Esophagus muscularis mucosa (tissue), 4 donors: ENCODE data around the gene TRAF5. TPM values are rescaled to one million over a fixed set of nuclear protein-coding genes. Genes with fewer than 3 reads are reported as not detected.
A peak's percentile ranks its signal among the peaks of the same experiment; 100 is the strongest.
"Not testable (repeated sequence)": the region's sequence is repeated elsewhere in the genome, so short reads cannot be mapped to it uniquely, and the experiment has no call there.

Source experiments
- DNase-seq: peaks from one replicate; pipeline ENCODE4 v3.0.0-alpha.2; 2017; ENCODE audit errors: extremely low spot score
- H3K27ac ChIP-seq, 4 donors: fragments of 200-600 bp; sonication (generic); replicated peaks in 1 of 4; 1 replicate in 3 of 4; 2 replicates in 1 of 4; pipeline ENCODE4 v1.5.1; 2016 to 2019; ENCODE audit warnings: mild to moderate bottlenecking in 1 of 4
- H3K27me3 ChIP-seq, 4 donors: fragments of 200-600 bp; sonication (generic); one replicate each; pipeline versions ENCODE4 v1.5.1 to v1.6.0; 2016 to 2019
- H3K36me3 ChIP-seq, 4 donors: fragments of 200-600 bp; sonication (generic); one replicate each; pipeline ENCODE4 v1.5.1; 2016 to 2019
- H3K4me1 ChIP-seq, 4 donors: fragments of 200-600 bp; sonication (generic); one replicate each; pipeline ENCODE4 v1.5.1; 2016 to 2019
- H3K4me3 ChIP-seq, 4 donors: fragments of 200-600 bp; sonication (generic); 1 replicate in 2 of 4; 2 replicates in 2 of 4; pipeline ENCODE4 v1.5.1; 2016 to 2019; ENCODE audit warnings: mild to moderate bottlenecking in 4 of 4, moderate library complexity in 1 of 4
- H3K9me3 ChIP-seq, 4 donors: fragments of 200-600 bp; sonication (generic); 1 replicate in 3 of 4; 2 replicates in 1 of 4; pipeline ENCODE4 v1.5.1; 2016 to 2019
- CTCF ChIP-seq, 3 experiments: fragments of 200-600 bp in 2 of 3; fragments of 450-650 bp in 1 of 3; sonication (generic) in 2 of 3; IDR thresholded peaks; one replicate each; pipeline ENCODE4 v1.5.1; 2017 to 2019; ENCODE audit warnings: antibody characterized with exemption in 3 of 3, mild to moderate bottlenecking in 2 of 3, moderate library complexity in 1 of 3
- EP300 ChIP-seq: sonication (generic); formaldehyde crosslinking; IDR thresholded peaks from one replicate; pipeline ENCODE4 v1.6.1; 2017; ENCODE audit warnings: antibody characterized with exemption
- POLR2A ChIP-seq: fragments of 450-650 bp; IDR thresholded peaks from one replicate; pipeline ENCODE4 v1.6.1; 2017; ENCODE audit warnings: antibody characterized with exemption, moderate library complexity, mild to moderate bottlenecking, low read depth
- POLR2AphosphoS5 ChIP-seq, 2 donors: sonication (generic); formaldehyde crosslinking; IDR thresholded peaks; one replicate each; pipeline ENCODE4 v1.6.1; 2017; ENCODE audit warnings: antibody characterized with exemption in 2 of 2
- WGBS: methylation state at CpG from one replicate; pipeline ENCODE4 v1.1.5; 2018; 5-methylcytosine and 5-hydroxymethylcytosine counted together
- intact Hi-C: fragments of 100-400 bp; cut with DNase I; formaldehyde crosslinking; loops from one replicate; pipeline ENCODE4 v1.15.1; 2023
- total RNA-seq, 4 donors: library from RNA; depleted of rRNA; stranded (reverse); fragments of >200 nt; gene quantifications; one replicate each; pipeline versions ENCODE4 v1.1.0 to v1.2.1, GENCODE V29; 2016

TRAF5 gene
- total RNA-seq, 4 donors from 2014 or later = 14.9 to 29.7 (median 23.9) TPM

GRCh38 chr1:211345719-211346118 is 19.1 kb downstream of the TRAF5 start:
- H3K27ac ChIP-seq = no peak overlapping the region
- no peak overlapping the region for H3K4me3 ChIP-seq
- no peak for DNase-seq
- no peaks in the 10 kb centered on the region for H3K9me3 ChIP-seq
- no peak for TF ChIP-seq EP300
- TF ChIP-seq POLR2A = no peak
- no peak for TF ChIP-seq POLR2AphosphoS5 (IDR thresholded peaks at IDR 0.05)
- TF ChIP-seq CTCF (IDR thresholded peaks at IDR 0.05) = no peak
- H3K4me1 ChIP-seq = peaks cover 4 to 57% (median 31%) of the 10 kb centered on the region in 4 donors
- H3K36me3 ChIP-seq = peaks cover 0 to 4% (median 0%) of the 10 kb centered on the region in 4 donors
- WGBS = 86% methylated on average over 2 of the region's 2 CpGs
- intact Hi-C loops = no loop called here
- H3K27me3 ChIP-seq = no peaks in the 10 kb centered on the region

DNA sequence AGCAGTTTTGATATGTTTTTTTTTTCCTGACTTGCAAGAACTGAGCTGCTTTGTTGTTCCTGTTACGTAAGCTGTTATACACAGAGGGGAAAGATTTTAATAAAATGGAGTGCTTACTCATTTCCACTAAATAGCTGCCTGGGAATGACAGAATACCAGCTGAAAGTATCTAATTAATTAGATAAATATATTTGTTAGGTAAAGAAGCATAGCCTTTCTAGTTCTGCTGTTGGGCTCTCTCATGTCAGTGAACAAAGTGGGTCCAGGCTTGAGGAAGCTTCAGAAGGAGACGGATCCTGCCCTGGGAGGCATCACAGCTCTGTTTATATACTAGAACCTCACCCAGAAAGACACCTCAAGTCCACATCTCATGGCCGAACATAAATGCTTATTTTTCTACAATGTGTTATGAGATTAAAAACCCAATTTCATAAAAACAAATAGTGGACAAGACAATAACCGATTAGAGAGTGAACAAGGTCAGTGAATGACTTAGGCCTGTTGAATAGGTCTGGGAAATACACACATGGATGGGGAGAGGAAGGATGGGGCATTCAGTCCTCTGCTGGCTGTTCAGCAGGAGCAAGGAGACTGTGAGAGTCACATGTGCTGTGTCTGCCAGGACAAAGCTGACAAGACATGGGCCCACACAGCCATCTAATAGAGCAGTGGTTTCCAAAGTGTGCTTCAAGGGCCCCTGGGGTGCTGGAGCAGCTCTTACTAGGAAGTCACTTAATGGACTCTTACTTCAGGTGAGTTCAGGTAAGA is 20.6 kb downstream of the TRAF5 start:
- DNase-seq = no peak
- intact Hi-C loops = no loop called here
- H3K4me3 ChIP-seq = no peak overlapping the region
- TF ChIP-seq CTCF (IDR thresholded peaks at IDR 0.05) (no peak), POLR2AphosphoS5 (IDR thresholded peaks at IDR 0.05) (no peak), EP300 (no peak), POLR2A (no peak)
- H3K27me3 ChIP-seq = no peaks in the 10 kb centered on the region
- no peaks in the 10 kb centered on the region for H3K9me3 ChIP-seq
- peak overlapping the region in 2 of 4 donors; percentile 2 to 22 for H3K27ac ChIP-seq
- WGBS = 59% methylated on average over 4 of the region's 4 CpGs
- peaks cover 4 to 57% (median 28%) of the 10 kb centered on the region in 4 donors for H3K4me1 ChIP-seq
- H3K36me3 ChIP-seq = peaks cover 0 to 4% (median 0%) of the 10 kb centered on the region in 4 donors

DNA sequence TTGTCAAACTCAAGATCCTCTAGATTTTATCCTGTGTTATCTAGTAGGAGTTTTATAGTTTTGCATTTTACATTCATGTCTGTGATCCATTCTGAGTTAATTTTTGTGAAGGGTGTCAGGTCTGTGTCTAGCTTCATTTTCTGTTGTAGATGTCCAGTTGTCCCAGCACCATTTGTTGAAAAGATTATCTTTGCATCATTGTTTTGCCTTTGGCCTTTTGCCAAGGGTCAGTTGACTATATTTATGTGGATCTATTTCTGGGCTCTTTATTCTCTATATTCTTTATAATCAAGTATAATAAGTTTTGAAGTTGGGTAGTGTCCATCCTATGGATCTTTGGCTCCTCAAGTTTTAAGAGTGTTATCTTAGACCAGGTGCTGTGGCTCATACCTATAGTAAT is 21.9 kb downstream of the TRAF5 start:
- Histone ChIP-seq H3K4me1 (peaks cover 4 to 56% (median 26%) of the 10 kb centered on the region in 4 donors), H3K27me3 (no peaks in the 10 kb centered on the region), H3K4me3 (no peak overlapping the region), H3K36me3 (peaks cover 0 to 8% (median 0%) of the 10 kb centered on the region in 4 donors), H3K9me3 (no peaks in the 10 kb centered on the region), H3K27ac (no peak overlapping the region)
- no peak for DNase-seq
- TF ChIP-seq EP300 (no peak), POLR2AphosphoS5 (IDR thresholded peaks at IDR 0.05) (no peak), CTCF (IDR thresholded peaks at IDR 0.05) (no peak), POLR2A (no peak)
- intact Hi-C loops = no loop called here

DNA sequence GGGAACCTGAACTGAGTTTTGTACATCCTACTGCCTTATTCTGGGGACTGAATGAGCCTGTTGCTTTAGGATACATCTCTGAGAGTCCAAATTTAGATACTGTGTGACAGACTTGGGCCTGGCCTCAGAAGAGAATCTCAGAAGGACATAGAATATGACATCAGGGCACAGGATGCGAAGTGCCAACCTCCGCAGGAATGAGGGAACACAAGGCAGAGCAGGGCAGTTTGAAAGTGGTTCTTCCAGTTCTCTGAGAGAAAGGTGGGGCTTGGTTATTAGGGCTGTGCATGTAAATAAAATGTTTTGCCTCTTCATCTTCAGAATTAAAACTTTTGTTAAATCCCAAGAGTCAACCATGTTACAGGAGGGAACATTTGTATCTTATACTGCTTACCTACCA is 23.1 kb downstream of the TRAF5 start:
- H3K4me3 ChIP-seq = no peak overlapping the region
- peaks cover 4 to 53% (median 21%) of the 10 kb centered on the region in 4 donors for H3K4me1 ChIP-seq
- H3K9me3 ChIP-seq = no peaks in the 10 kb centered on the region
- peaks cover 0 to 18% (median 5%) of the 10 kb centered on the region in 4 donors for H3K36me3 ChIP-seq
- intact Hi-C loops = no loop called here
- no peaks in the 10 kb centered on the region for H3K27me3 ChIP-seq
- DNase-seq = no peak
- H3K27ac ChIP-seq = no peak overlapping the region
- WGBS = 92% methylated on average over 2 of the region's 2 CpGs
- no peak for TF ChIP-seq EP300
- no peak for TF ChIP-seq CTCF (IDR thresholded peaks at IDR 0.05)
- TF ChIP-seq POLR2AphosphoS5 (IDR thresholded peaks at IDR 0.05) = no peak
- no peak for TF ChIP-seq POLR2A

DNA sequence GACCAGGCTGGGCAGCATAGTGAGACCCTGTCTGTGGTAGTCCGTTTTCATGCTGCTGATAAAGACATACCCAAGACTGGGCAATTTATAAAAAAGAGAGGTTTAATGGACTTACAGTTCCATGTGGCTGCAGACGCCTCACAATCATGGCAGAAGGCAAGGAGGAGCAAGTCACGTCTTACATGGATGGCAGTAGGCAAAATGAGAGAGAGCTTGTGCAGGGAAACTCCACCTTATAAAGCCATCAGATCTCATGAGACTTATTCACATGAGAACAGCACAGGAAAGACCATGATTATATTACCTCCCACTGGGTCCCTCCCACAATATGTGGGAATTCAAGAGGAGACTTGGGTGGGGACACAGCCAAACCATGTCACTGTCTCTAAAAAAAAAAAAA is 25.4 kb downstream of the TRAF5 start:
- H3K27ac ChIP-seq, H3K4me3 ChIP-seq, H3K9me3 ChIP-seq, DNase-seq, intact Hi-C loops, H3K27me3 ChIP-seq: not testable (repeated sequence)
- 97% methylated on average over 3 of the region's 3 CpGs for WGBS
- H3K36me3 ChIP-seq = peaks cover 0 to 36% (median 11%) of the 10 kb centered on the region in 4 donors
- peaks cover 4 to 33% (median 16%) of the 10 kb centered on the region in 4 donors for H3K4me1 ChIP-seq
